Measurements from ENCODE around the gene AFF3.

AFF3 gene

GRCh38 chr2:99689145-99689742 lies 453.1 kb downstream of the AFF3 start:
- no peak overlapping the region for H3K27ac ChIP-seq
- TF ChIP-seq, protein P1, sequence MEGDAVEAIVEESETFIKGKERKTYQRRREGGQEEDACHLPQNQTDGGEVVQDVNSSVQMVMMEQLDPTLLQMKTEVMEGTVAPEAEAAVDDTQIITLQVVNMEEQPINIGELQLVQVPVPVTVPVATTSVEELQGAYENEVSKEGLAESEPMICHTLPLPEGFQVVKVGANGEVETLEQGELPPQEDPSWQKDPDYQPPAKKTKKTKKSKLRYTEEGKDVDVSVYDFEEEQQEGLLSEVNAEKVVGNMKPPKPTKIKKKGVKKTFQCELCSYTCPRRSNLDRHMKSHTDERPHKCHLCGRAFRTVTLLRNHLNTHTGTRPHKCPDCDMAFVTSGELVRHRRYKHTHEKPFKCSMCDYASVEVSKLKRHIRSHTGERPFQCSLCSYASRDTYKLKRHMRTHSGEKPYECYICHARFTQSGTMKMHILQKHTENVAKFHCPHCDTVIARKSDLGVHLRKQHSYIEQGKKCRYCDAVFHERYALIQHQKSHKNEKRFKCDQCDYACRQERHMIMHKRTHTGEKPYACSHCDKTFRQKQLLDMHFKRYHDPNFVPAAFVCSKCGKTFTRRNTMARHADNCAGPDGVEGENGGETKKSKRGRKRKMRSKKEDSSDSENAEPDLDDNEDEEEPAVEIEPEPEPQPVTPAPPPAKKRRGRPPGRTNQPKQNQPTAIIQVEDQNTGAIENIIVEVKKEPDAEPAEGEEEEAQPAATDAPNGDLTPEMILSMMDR (IDR thresholded peaks at IDR 0.05) = no peak
- TF ChIP-seq ZFX (IDR thresholded peaks at IDR 0.05; ENCODE audit: borderline replicate concordance) = no peak

GRCh38 chr2:99688699-99689098 lies 453.7 kb downstream of the AFF3 start:
- TF ChIP-seq, protein P1 (IDR thresholded peaks at IDR 0.05) = no peak
- no peak for TF ChIP-seq ZFX (IDR thresholded peaks at IDR 0.05; ENCODE audit: borderline replicate concordance)
- H3K27ac ChIP-seq = no peak overlapping the region

DNA sequence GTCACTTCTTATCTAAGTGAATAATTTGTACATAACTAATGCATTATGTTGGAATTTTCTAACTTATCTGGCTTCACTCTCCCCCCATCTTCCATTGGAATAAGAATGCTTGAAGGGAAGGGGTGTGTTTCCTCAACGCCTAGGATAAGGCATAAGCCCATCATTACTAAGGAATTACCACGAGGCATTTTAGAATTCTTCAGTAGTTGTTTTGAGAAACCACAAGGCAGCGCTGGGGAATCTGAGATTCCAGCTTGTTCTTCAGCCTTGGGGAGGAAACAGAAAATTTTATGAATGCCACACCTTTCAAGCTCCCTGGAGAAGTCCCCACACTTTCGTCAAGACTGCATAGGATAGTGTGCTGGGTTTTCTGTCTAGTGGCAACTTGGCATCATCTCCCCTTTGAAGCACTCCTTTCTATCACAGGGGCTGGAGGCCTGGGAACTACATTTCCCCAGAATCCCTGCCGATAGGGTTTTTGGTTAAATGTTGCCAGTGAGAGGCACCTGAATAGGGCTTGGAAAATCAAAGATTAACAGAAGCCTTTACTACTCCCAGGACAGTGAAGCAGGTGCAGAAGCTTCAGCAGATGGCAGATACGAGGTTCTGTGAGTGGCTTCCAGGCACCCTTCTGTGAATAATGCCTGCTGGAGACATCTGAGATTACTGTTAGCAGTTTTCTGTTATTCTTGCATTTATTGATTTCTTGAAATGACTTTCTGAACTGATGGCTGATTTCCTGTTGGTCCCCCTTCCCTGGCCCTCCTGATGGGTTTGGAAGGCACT lies 459.9 kb downstream of the AFF3 start:
- H3K27ac ChIP-seq = no peak overlapping the region
- TF ChIP-seq, protein P1 (IDR thresholded peaks at IDR 0.05) = no peak
- TF ChIP-seq ZFX (IDR thresholded peaks at IDR 0.05; ENCODE audit: borderline replicate concordance) = no peak

DNA sequence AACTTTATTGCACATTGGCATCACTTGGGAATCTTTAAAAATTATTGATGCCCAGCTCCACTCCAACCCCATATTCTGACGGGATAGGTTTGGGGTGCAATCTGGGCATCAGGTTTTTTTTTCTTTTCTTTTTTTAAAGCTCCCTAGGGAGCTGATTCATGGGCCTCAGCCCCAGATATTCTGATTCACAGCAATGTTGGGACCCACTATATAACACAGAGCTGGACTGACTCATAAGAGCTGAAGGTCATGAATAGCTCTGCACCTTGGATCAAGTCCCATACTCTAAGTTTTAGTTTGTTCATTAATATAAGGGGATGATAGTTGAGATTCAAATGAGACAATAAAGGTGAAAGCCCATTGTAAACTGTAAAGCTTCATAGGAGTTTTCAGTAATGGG lies 461.4 kb downstream of the AFF3 start:
- TF ChIP-seq, protein P1 (IDR thresholded peaks at IDR 0.05) = no peak
- no peak for TF ChIP-seq ZFX (IDR thresholded peaks at IDR 0.05; ENCODE audit: borderline replicate concordance)
- H3K27ac ChIP-seq = no peak overlapping the region

DNA sequence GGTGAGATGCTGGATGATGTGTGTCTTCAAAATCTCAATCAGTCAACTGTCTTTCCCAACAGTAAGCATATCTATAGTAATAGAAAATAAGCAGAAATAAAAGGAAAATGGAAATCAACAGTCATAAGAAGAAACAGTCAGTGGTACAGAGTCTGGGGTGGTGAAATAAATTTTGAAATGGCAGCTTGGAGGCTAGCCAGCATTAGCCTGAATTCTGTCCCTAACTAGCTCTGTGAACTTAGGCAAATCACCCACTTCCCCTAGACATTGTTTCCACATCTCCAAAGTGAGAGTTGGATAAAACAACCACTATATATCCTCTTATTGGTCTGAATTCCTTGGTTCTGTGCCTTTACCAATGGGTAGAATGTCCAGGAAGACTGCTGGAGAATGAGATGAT lies 462.9 kb downstream of the AFF3 start:
- TF ChIP-seq, protein P1 (IDR thresholded peaks at IDR 0.05) = no peak
- TF ChIP-seq ZFX (IDR thresholded peaks at IDR 0.05; ENCODE audit: borderline replicate concordance) = no peak
- H3K27ac ChIP-seq = no peak overlapping the region

GRCh38 chr2:99678625-99679024 lies 463.8 kb downstream of the AFF3 start:
- no peak overlapping the region for H3K27ac ChIP-seq
- TF ChIP-seq ZFX (IDR thresholded peaks at IDR 0.05; ENCODE audit: borderline replicate concordance) = no peak
- TF ChIP-seq, protein P1 (IDR thresholded peaks at IDR 0.05) = no peak

DNA sequence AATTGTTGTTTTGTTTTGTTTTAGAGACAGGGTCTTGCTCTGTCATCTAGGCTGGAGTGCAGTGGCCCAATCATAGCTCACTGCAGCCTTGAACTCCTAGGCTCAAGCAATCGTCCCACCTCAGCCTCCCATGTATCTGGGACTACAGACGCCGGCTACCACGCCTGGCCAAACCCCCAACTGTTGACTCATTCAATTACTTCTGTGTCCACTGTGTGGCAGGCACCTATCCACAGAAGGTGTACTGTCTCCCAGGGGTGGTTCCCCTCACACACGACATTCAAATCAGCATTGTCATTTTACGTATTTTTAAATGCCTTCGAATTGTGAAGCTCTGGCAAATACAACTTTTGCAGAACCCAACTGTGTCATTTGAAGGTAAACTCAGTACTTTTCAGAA lies 464.6 kb downstream of the AFF3 start:
- TF ChIP-seq, protein P1 (IDR thresholded peaks at IDR 0.05) = no peak
- TF ChIP-seq ZFX (IDR thresholded peaks at IDR 0.05; ENCODE audit: borderline replicate concordance) = no peak
- no peak overlapping the region for H3K27ac ChIP-seq

All from 22Rv1 (cell line).